Ovary (tissue), 9 donors: Measurements from ENCODE around the gene SOSTDC1. TPM values are rescaled to one million over a fixed set of nuclear protein-coding genes. Genes with fewer than 3 reads are reported as not detected.

Source experiments
- DNase-seq, 5 donors: peaks; one replicate each; pipeline ENCODE4 v3.0.0-alpha.2; 2019 to 2020
- H3K27ac ChIP-seq, 2 donors: fragments of 200-600 bp; one replicate each; pipeline versions ENCODE4 v1.5.1 to v1.8.0; 2019 to 2022
- H3K27me3 ChIP-seq: fragments of 200-600 bp; one replicate; pipeline ENCODE4 v1.8.0; 2022
- H3K36me3 ChIP-seq: fragments of 200-600 bp; sonication (generic); one replicate; pipeline ENCODE4 v1.5.1; 2019
- H3K4me1 ChIP-seq: one replicate; pipeline ENCODE4 v1.8.1; 2013; ENCODE audit warnings: mild to moderate bottlenecking, moderate library complexity; ENCODE audit not compliant: insufficient read depth
- H3K4me3 ChIP-seq: fragments of 200-600 bp; sonication (generic); one replicate; pipeline ENCODE4 v1.5.1; 2017
- H3K9me3 ChIP-seq, 2 donors: fragments of 200-600 bp in 1 of 2; sonication (generic) in 1 of 2; one replicate each; pipeline versions ENCODE4 v1.5.1 to v1.8.1; 2013 to 2019; ENCODE audit warnings: mild to moderate bottlenecking in 1 of 2, moderate library complexity in 1 of 2
- EP300 ChIP-seq: sonication (generic); formaldehyde crosslinking; IDR thresholded peaks from one replicate; pipeline ENCODE4 v1.6.1; 2017; ENCODE audit warnings: antibody characterized with exemption
- POLR2A ChIP-seq: fragments of 450-650 bp; IDR thresholded peaks from one replicate; pipeline ENCODE4 v1.6.1; 2017; ENCODE audit warnings: antibody characterized with exemption, mild to moderate bottlenecking, moderate library complexity
- WGBS, 3 donors: extraction: QIAGEN DNeasy Blood & Tissue Kit in 1 of 3; methylation state at CpG; one replicate each; pipeline versions ENCODE4 v1.1.5 to v1.1.7; 2013 to 2017; 5-methylcytosine and 5-hydroxymethylcytosine counted together
- intact Hi-C, 4 donors: fragments of 100-400 bp; cut with DNase I; formaldehyde crosslinking; loops; one replicate each; pipeline versions ENCODE4 v1.11.0 to v1.15.1; 2022 to 2023
- polyA plus RNA-seq, 2 donors: library from polyadenylated mRNA; stranded (reverse); fragments of 200-250 nt in 1 of 2; fragments of 350-450 nt in 1 of 2; fragmentation: Illumina TruSeq in 1 of 2; extraction: RNeasy Lipid Tissue Mini Kit (QIAGEN cat#74804) in 1 of 2; gene quantifications; one replicate each; pipeline ENCODE4 v1.2.3, GENCODE V29; 2013 to 2014
- total RNA-seq, 7 donors: library from RNA; depleted of rRNA in 2 of 7; stranded (reverse); fragments of >200 nt in 2 of 7; fragmentation: NEBNext Ultra II Directional in 3 of 7; extraction: Animal tissue kit (Norgen Biotek cat#: 25700) in 3 of 7; gene quantifications; one replicate each; pipeline versions ENCODE4 v1.1.0 to v1.2.4, GENCODE V29; 2016 to 2023
- TF ChIP-seq, protein P1 (sequence below), 3 donors: fragments of 450-650 bp in 2 of 3; fragments of 200-600 bp in 1 of 3; IDR thresholded peaks; one replicate each; pipeline versions ENCODE4 v1.5.1 to v1.8.0; 2016 to 2022; ENCODE audit warnings: antibody characterized with exemption in 3 of 3, mild to moderate bottlenecking in 1 of 3
- donor health status: DM: no; HTN: no; CAD: no; lungs with moderate emphysema.
- donor health status: DM: no; HTN: no; CAD: no.
- donor health status: Bipolar disorder and iron deficiency.
- donor health status: DM: yes; HTN: yes; CAD: no.
- donor health status: DM: no; HTN: no; CAD: no.
- donor health status: DM: yes; HTN: yes; CAD: no.

The SOSTDC1 gene
- total and polyA plus RNA-seq, 9 donors, result 0.12 to 10.3 (median 0.60) TPM; not detected in 1

- no peaks in the 10 kb centered on the region for H3K4me1 ChIP-seq
- H3K4me3 ChIP-seq, result no peak overlapping the region
- H3K9me3 ChIP-seq, result no peaks in the 10 kb centered on the region
- TF ChIP-seq, protein P1, sequence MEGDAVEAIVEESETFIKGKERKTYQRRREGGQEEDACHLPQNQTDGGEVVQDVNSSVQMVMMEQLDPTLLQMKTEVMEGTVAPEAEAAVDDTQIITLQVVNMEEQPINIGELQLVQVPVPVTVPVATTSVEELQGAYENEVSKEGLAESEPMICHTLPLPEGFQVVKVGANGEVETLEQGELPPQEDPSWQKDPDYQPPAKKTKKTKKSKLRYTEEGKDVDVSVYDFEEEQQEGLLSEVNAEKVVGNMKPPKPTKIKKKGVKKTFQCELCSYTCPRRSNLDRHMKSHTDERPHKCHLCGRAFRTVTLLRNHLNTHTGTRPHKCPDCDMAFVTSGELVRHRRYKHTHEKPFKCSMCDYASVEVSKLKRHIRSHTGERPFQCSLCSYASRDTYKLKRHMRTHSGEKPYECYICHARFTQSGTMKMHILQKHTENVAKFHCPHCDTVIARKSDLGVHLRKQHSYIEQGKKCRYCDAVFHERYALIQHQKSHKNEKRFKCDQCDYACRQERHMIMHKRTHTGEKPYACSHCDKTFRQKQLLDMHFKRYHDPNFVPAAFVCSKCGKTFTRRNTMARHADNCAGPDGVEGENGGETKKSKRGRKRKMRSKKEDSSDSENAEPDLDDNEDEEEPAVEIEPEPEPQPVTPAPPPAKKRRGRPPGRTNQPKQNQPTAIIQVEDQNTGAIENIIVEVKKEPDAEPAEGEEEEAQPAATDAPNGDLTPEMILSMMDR (IDR thresholded peaks at IDR 0.05), result no peak
- TF ChIP-seq EP300, result no peak
- no peak for TF ChIP-seq POLR2A
- H3K27me3 ChIP-seq, result no peaks in the 10 kb centered on the region
- DNase-seq, result no peak
- intact Hi-C loops, result no loop called here
- WGBS, 3 donors, result 44 to 60% (median 45%) methylated on average over 2 of the region's 2 CpGs
- no peaks in the 10 kb centered on the region for H3K36me3 ChIP-seq
- no peak overlapping the region for H3K27ac ChIP-seq
Observed at GRCh38 chr7:16428672-16429071, 36.9 kb downstream of the SOSTDC1 start.

DNA sequence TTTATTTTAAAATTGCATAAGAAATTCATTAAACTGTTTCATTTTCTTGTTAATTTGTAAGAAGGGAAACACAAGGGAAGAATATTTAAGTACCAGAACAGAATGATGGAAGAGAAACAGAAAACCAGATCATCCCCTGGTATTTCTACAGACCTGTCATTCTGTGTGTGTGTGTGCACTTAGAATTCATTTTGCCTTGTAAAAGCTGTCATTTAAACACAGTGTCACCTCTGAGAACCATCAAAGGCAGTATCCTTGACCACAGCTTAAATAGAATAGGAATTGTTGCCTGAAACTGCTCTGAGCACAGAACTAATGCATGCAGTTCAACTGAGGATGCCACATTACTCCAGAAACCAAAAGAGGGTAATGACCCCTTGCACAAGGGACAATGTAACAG lies 37.4 kb downstream of the SOSTDC1 start:
- TF ChIP-seq, protein P1 (IDR thresholded peaks at IDR 0.05), result no peak
- TF ChIP-seq EP300, result no peak
- no peak for TF ChIP-seq POLR2A
- no peaks in the 10 kb centered on the region for H3K9me3 ChIP-seq
- no peak overlapping the region for H3K27ac ChIP-seq
- H3K4me1 ChIP-seq, result no peaks in the 10 kb centered on the region
- intact Hi-C loops, result no loop called here
- DNase-seq, result no peak
- no peaks in the 10 kb centered on the region for H3K36me3 ChIP-seq
- no peaks in the 10 kb centered on the region for H3K27me3 ChIP-seq
- no peak overlapping the region for H3K4me3 ChIP-seq

GRCh38 chr7:16423761-16424160 lies 41.8 kb downstream of the SOSTDC1 start:
- Histone ChIP-seq H3K4me3 (no peak overlapping the region), H3K9me3 (no peaks in the 10 kb centered on the region), H3K27ac (no peak overlapping the region), H3K4me1 (no peaks in the 10 kb centered on the region), H3K36me3 (no peaks in the 10 kb centered on the region), H3K27me3 (no peaks in the 10 kb centered on the region)
- no peak for TF ChIP-seq EP300
- no peak for TF ChIP-seq POLR2A
- TF ChIP-seq, protein P1 (IDR thresholded peaks at IDR 0.05), result no peak
- intact Hi-C loops, result no loop called here
- no peak for DNase-seq
- 47 to 90% (median 71%) methylated on average over 1 of the region's 1 CpG for WGBS, 3 donors

DNA sequence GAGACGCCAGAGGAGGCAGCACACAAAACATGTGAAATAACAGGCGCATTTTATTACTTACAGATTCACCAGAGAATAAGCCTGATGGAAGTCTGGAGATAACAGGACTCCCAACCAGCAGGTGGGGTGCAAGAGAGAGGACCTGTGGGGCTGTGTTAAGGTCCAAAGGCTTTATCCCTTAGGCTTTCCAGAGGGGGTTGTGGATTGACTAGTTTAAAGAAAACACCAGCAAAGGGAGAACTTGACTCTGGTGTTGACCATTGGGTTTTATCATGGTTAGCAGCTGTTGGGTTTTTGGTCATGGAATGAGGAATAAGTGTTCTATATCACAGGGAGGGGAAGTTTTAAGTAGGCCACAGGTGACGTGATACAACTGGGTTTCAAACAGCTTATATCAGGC lies 42.6 kb downstream of the SOSTDC1 start:
- no peaks in the 10 kb centered on the region for H3K36me3 ChIP-seq
- intact Hi-C loops, result no loop called here
- 93 to 97% (median 95%) methylated on average over 3 of the region's 3 CpGs for WGBS, 3 donors

More for the DNA sequence above, 42.6 kb downstream of the SOSTDC1 start:
- Histone ChIP-seq H3K27ac (no peak overlapping the region), H3K27me3 (no peaks in the 10 kb centered on the region), H3K4me1 (no peaks in the 10 kb centered on the region), H3K9me3 (no peaks in the 10 kb centered on the region), H3K4me3 (no peak overlapping the region)
- TF ChIP-seq EP300 (no peak), POLR2A (no peak)
- TF ChIP-seq, protein P1 (IDR thresholded peaks at IDR 0.05), result no peak
- no peak for DNase-seq
